Measurements from ENCODE around the gene KCNMA1. TPM values are rescaled to one million over a fixed set of nuclear protein-coding genes. Genes with fewer than 3 reads are reported as not detected.

Gene KCNMA1
- total and polyA plus RNA-seq, 9 of the 15 experiments (the other 6 are each of a cell fraction or from before 2014, with no cell fraction given): 0.01 to 0.95 (median 0.15) TPM; not detected in 4

GRCh38 chr10:77228559-77228958, 409.0 kb downstream of the KCNMA1 start:
- no peak overlapping the region for H3K27ac ChIP-seq (ENCODE audit: extremely low read depth, low read depth, low read length)
- no peaks in the 10 kb centered on the region; the same call in 1 of the 2 replicates for H4K20me1 ChIP-seq (replicated peaks; ENCODE audit: control insufficient read depth, insufficient read depth, low read length)
- H3K36me3 ChIP-seq (ENCODE audit: control insufficient read depth, insufficient read depth, low read length): no peaks in the 10 kb centered on the region
- H3K9ac ChIP-seq (ENCODE audit: insufficient read depth in 1 of 2, low read depth in 2 of 2, low read length in 2 of 2): no peak overlapping the region
- FAIRE-seq (no peak), ATAC-seq (no peak), DNase-seq (ENCODE audit: extremely low read depth in 1 of 4, low spot score in 3 of 4) (no peak)
- WGBS (ENCODE audit: insufficient coverage, low coverage, missing lambda C conversion rate): under 1% methylated on average over 5 of the region's 5 CpGs
- H2AFZ ChIP-seq (ENCODE audit: low read depth, low read length): no peak overlapping the region
- BruUV-seq (replicated peaks): no TSS peak
- peaks cover 0 to 2% of the 10 kb centered on the region in 2 experiments; a peak in 1 of 5 replicates for H3K27me3 ChIP-seq (ENCODE audit: control insufficient read depth in 2 of 2, insufficient read depth in 2 of 2, low read length in 2 of 2)
- H3K4me1 ChIP-seq (replicated peaks in 1 of 2; ENCODE audit: control insufficient read depth in 2 of 2, insufficient read depth in 2 of 2, low read length in 2 of 2): no peaks in the 10 kb centered on the region
- ChIA-PET CTCF (ENCODE audit: low intra/inter-chr PET ratio) (no interaction called here), POLR2A (no interaction called here)
- no peak overlapping the region for H3K4me2 ChIP-seq (ENCODE audit: insufficient read depth, low read length)
- H3K4me3 ChIP-seq: no peak overlapping the region
- in situ Hi-C loops (cut with MboI): no loop called here
- intact Hi-C loops (cut with micrococcal nuclease): no loop called here
- no peaks in the 10 kb centered on the region for H3K79me2 ChIP-seq (ENCODE audit: control insufficient read depth, insufficient read depth, low read length)
- H3K9me1 ChIP-seq (ENCODE audit: control insufficient read depth, insufficient read depth, low read length): no peaks in the 10 kb centered on the region
- TF ChIP-seq TEAD1 (CRISPR knock-in tag; IDR thresholded peaks at IDR 0.05) (no peak), UBTF (IDR thresholded peaks at IDR 0.05; ENCODE audit: borderline replicate concordance in 1 of 2, low read depth in 2 of 2, low read length in 2 of 2) (no peak), PRMT5 (CRISPR knock-in tag; IDR thresholded peaks at IDR 0.05) (no peak), CHD2 (IDR thresholded peaks at IDR 0.05; ENCODE audit: low read depth, low read length) (no peak)
- no peaks in the 10 kb centered on the region for H3K9me3 ChIP-seq (replicated peaks; ENCODE audit: control insufficient read depth, insufficient read depth, low read depth, low read length)
